OCI-M1 (cell line): ENCODE data around the gene HBE1.
"Not testable (repeated sequence)": the region's sequence is repeated elsewhere in the genome, so short reads cannot be mapped to it uniquely, and the experiment has no call there.

ENCODE experiments used
- DNase-seq: peaks from one replicate; lab custom pipeline; 2025; lab: John Stamatoyannopoulos, UW

The HBE1 gene

DNA sequence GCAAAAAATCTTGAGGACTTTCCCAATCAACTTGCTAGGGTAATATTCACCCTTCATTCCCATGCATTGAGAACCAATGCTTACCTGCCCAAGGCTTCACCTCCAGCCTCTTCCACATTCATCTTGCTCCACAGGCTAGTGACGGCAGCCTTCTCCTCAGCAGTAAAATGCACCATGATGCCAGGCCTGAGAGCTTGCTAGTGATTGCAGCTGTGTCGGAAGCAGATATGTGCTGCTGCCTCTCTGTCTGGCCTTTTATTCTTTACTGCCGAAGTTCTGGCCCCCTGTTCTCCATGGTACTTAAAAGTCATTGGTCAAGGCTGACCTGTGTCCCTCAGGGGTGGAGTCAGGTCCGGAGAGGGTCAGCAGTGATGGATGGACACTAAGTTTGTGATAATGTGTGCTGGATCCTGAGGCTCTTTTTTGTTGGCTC is at the start of gene HBE1:
HBE1 (minus strand) TSS at position 231 of the 433 bp plus-strand sequence; CDS start at position 176, 55 bp downstream.
- no peak for DNase-seq

DNA sequence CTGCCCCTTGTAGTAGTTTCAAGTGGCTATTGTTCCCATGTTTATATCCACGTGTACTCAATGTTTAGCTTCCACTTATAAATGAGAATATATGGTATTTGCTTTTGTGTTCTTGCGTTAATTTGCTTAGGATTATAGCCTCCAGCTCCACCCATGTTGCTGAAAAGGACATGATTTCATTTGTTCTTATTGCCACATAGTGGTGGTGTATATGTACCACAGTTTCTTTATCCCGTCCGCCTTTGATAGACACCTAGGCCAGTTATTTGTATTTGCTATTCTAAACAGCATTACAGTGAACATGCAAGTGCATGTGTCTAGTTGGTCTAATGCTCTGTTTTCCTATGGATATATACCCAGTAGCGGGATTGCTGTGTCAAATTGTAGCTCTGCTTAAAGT is 47.5 kb upstream of the HBE1 start:
- peak; percentile 16 for DNase-seq

DNA sequence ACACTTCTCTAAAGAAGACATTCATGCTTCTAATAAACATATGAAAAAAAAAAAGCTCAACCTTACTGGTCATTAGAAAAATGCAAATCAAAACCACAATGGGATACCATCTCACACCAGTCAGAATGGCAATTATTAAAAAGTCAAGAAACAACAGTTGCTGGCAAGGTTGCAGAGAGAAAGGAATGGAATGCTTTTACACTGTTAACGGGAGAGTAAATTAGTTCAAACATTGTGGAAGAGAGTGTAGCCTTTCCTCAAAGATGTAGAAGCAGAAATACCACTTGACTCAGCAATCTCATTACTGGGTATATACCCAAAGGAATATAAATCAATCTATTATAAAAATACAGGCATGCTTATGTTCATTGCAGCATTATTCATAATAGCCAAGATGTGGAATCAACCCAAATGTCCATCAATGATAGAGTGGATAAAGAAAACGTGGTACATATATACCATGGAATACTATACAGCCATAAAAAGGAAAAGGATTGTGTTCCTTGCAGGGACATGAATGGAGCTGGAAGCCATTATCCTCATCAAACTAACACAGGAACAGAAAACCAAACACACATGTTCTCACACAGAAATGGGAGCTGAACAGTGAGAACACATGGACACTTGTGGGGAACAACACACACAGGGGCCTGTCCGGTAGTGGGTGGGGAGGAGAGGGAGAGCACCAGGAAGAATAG is 43.7 kb upstream of the HBE1 start:
- DNase-seq = not testable (repeated sequence)

DNA sequence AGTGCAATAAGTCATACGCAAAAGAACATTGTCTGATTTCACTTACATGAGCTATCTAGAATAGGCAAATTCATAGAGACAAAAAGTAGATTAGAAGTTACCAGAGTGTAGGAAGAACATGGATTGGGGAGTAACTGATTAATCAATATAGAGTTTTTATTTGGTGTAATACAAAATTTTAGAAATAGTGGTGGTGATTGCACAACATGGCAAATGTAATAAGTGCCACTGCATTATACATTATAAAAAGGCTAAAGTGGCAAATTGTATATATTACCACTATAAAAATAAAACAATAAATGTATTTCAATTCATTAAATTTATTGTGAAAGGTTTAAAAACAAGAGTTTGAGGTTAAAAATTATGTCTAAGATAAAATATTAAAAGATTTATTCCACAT is 40.7 kb upstream of the HBE1 start:
- no peak for DNase-seq

DNA sequence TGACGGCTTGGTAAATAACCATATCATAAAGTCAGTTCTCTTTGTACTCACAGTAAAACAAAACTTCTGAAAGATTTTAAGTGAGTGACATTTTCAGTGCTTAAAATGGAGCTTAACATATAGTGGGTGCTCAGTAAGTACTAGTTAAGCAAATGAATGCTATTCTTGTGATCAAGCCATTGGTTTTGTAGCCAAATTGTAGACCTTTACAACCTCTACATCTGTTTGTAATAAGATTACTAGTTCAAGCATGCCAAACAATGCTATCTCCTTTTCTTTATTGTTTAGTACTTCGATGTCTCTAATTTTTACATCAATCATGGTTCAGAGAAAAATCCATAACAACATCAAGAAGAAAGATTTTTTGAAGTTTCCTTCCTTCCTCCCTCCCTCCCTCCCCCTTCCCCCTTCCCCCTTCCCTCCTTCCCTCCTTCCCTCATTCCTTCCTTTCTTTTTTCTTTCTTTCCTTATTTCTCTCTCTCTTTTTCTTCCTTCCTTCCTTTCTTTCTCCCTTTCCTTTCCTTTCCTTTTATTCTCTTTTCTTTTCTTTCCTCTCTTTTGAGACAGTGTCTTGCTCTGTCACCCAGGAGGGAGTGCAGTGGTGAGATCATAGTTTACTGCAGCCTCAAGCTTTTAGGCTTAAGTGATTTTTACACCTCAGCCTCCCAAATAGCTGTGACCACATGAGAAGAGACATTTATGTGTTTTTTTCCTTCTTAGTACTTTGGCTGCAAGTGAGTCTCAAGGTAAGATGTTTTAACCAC is 37.7 kb upstream of the HBE1 start:
- no peak for DNase-seq

DNA sequence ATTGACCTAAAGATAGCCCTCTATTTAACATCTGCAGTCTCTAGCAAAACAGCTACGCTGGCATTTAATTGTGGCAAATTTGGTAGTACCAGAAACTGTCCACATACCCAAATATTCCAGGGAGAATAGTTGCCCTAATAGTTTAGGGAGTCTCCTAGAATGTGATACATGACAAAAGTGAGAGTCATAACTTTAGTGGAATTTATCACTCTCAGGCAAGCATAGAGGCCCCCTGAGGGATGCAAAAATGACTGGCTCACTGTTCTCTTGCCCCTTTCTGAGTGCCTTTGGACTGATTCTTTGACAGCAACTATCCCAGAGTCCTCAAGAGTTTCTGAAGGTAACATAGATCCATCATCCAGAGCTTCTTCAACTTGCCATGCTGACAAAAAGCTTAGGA is 34.3 kb upstream of the HBE1 start:
- no peak for DNase-seq

DNA sequence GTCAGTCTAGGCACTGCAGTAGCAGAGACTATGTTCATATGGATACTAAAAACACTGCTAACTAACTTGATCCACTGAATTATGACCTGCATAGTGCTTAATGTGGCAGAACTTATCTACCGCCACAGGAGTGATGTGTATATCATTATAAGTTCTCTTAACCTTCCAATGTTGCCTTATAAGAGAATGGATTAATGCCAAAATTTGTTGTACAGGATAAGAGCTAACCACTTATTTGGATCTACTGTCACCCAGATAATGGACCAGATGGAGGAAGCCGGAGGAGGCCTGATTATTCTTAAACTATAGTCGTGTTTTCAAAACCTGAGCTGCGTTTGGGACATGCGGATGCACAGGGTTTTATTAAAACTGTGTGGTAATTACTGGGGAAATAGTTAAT is 33.9 kb upstream of the HBE1 start:
- DNase-seq = peak; percentile 25

DNA sequence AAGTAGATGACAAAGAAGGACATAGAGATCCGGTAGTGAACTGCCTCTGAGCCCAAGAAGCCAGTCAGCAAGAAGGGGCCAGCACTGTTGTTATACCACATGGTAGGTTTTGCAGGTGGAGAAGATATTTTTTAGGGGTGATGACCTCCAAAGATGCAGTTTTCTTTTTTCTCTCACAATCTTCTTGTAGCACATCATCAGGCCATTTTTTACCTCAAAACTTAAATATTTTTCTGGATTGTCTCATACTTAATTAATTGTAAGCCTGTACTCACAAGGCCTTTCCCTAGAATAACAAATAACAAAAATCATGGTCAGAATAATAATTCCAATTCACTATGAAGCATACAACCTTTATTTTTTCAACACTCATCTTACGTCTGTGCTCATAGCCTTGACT is 32.1 kb upstream of the HBE1 start, which contains the start of gene OR51B4:
OR51B4 (minus strand) TSS at position 101 of the 400 bp plus-strand sequence; CDS start at position 101, 0 bp downstream.
- DNase-seq = no peak

DNA sequence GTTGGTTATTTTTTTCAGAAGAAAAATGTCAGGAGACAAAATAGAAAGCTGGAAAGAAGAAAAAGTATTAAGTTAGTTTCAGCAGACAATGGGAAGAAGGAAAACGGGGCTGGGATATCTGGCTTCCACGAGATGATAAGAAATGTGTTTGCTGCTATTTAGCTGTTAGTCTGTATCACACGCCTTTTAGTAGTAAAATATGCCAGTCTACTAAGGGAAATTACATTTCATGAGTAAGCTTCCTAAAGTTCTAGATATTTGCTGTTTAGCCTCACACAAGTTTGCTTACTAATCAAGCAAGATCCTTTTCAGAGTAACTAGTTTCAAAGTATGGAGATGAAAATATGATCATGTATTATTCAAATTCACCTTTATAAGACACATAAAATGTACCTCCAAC is 30.5 kb upstream of the HBE1 start:
- DNase-seq = no peak

DNA sequence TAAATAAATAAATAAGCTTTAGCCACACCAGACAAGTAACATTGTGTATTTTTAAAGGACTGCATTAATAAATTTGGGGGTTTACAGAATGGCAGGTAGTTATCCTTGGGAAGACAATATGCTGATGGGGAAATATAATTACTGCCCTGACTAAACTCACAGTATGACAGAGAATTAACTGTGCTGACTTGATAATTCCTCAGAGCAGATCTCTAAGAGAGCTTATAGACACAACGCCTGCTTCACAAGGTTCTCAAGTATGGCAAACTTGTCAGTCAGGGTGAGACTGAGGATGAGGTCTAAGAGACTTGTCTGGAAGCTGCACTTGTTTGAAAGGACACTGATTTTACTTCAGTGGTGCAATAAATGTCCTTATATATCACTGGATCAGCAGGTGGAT is 28.7 kb upstream of the HBE1 start:
- DNase-seq = no peak

DNA sequence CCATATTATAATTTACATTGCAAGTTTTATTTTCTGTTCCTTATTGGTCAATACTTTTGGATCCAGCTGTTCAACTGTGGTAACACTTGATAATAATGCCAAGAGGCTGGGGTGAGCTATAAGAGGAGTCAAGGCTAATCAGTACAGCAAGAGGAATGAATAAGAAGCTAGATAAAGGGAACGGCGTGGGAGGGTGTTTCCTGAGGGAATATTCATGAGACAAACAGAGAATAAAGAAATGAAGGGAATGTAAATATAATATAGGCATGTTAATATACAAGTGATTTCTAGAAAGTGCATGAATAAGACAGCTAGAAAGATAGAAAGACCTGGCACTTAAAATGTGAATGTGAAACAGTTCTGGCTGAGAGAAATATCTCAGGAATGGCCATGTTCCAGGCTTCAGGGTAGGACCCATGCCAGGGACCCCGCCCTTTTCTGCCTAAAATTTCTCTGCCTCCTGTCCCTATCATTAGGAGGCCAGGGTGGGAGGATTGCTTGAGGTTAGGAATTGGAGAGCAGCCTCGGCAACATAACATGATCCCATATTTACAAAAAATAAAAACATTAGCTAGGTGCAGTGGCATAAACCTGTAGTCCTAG is 28.1 kb upstream of the HBE1 start:
- DNase-seq = peak; percentile 46

DNA sequence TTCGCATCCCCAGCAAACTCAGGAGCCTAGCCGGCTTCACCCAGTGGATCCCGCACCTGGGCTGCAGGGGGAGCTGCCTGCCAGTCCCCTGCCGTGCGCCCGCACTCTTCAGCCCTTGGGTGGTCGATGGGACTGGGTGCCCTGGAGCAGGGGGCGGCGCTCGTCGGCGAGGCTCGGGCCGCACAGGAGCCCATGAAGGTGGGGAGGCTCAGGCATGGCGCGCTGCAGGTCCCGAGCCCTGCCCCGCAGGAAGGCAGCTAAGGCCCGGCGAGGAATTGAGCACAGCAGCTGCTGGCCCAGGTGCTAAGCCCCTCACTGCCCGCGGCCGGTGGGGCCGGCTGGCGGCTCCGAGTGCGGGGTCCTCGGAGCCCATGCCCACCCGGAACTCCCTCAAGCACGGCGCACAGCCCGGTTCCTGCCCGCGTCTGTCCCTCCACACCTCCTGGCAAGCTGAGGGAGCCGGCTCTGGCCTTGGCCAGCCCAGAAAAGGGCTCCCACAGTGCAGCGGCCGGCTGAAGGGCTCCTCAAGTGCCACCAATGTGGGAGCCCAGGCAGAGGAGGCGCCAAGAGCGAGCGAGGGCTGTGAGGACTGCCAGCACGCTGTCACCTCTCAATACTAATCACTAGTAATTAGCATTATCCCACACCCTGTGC is 24.7 kb upstream of the HBE1 start:
- not testable (repeated sequence) for DNase-seq

DNA sequence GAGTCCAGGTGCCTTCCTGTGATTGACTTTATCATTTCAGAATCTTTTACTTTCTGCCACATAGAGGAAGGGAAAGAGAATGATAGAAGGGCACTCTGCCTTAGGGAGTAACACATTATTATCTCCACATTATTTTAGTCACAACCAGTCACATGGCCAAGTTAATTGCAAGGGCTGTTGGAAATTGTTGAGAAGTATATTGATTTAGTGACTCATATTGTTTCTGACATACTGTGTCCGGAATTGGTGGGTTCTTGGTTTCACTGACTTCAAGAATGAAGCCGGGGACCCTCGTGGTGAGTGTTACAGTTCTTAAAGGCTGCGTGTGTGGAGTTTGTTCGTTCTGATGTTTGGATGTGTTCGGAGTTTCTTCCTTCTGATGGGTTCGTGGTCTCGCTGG is 23.3 kb upstream of the HBE1 start:
- no peak for DNase-seq

DNA sequence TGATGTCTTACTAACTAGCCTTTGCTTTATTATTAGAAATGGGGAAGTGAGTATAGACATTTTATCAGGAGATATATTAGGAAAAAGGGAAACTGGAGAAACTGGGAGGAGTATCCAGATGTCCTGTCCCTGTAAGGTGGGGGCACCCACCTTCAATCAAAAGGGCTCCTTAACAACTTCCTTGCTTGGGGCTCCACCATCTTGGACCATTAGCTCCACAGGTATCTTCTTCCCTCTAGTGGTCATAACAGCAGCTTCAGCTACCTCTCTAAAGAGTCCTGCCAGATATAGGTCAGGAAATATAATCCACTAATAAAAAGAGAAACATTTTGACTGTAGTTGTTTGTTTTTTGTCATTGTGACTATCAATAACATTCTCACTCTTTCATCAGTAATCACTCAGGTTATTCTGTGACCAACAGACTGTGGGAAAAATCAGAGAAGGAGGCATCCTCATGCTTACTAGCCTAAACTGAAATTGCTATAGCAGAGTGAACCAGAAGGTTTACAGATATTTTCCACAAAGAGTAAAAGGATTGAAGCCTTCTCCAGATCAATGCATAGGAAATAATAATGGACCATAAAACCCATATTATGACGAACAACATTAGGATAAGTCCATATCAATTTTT is 21.6 kb upstream of the HBE1 start:
- peak; percentile 89 for DNase-seq

DNA sequence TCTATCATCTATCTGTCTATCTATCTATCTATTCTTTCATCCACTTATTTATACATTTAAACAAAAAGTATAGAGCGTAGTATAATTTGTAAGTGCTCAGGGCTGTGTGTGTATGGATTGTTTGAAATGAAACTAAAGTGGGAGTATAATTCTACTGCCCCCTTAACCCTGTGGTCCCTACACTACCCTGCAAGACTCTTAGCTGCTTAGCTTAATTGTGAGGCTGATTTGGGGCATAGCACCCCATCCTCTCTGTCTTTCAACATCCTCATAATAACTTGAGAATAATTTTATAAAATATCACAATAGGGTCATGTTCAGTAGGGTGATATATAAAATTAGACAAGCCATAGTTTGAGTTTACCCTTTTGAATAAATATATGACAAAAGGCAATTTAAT is 20.4 kb upstream of the HBE1 start:
- peak; percentile 35 for DNase-seq

DNA sequence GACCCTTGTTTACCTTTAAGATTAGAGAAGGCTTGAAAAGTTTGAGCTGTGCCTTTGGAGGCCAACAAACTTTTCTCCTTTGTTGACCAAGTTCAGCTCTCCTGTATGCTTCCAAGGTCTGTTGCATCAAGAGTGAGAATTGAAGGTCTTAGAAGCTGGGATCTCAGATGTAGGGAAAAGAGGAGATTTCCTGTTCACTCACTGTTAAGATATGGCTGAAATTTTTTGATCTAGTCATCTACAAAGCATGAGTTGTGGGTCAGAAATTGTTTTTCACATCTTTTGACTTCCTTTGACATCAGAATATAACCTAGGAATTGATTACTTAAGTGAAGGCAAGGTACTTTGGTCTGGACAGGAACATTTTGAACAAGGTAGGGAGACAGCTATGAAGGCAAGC is 20.0 kb upstream of the HBE1 start:
- DNase-seq = no peak

DNA sequence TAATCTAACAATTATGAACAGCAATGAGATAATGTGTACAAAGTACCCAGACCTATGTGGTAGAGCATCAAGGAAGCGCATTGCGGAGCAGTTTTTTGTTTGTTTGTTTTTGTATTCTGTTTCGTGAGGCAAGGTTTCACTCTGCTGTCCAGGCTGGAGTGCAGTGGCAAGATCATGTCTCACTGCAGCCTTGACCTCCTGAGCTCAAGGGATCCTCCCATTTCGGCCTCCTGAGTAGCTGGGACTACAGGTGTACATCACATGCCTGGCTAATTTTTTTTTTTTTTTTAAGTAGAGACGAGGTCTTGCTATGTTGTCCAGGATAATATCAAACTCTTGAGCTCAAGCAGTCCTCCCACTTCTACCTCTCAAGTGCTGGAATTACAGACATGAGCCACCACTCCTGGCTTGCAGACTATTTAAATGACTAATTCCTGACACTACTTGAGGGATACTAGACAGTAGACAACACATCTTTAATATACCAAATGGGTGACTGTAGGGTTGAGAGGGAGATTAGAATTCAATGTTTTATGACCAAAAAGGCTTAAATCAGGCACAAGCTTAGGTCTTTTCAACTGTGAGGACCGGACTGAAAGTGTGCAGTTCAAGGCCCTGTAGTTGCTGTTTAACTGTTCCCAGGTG is 19.3 kb upstream of the HBE1 start:
- DNase-seq = peak; percentile 61

DNA sequence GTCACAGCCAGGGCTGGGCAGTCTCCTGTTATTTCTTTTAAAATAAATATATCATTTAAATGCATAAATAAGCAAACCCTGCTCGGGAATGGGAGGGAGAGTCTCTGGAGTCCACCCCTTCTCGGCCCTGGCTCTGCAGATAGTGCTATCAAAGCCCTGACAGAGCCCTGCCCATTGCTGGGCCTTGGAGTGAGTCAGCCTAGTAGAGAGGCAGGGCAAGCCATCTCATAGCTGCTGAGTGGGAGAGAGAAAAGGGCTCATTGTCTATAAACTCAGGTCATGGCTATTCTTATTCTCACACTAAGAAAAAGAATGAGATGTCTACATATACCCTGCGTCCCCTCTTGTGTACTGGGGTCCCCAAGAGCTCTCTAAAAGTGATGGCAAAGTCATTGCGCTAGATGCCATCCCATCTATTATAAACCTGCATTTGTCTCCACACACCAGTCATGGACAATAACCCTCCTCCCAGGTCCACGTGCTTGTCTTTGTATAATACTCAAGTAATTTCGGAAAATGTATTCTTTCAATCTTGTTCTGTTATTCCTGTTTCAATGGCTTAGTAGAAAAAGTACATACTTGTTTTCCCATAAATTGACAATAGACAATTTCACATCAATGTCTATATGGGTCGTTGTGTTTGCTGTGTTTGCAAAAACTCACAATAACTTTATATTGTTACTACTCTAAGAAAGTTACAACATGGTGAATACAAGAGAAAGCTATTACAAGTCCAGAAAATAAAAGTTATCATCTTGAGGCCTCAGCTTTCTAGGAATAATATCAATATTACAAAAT is 18.6 kb upstream of the HBE1 start:
- DNase-seq = peak; percentile 93

DNA sequence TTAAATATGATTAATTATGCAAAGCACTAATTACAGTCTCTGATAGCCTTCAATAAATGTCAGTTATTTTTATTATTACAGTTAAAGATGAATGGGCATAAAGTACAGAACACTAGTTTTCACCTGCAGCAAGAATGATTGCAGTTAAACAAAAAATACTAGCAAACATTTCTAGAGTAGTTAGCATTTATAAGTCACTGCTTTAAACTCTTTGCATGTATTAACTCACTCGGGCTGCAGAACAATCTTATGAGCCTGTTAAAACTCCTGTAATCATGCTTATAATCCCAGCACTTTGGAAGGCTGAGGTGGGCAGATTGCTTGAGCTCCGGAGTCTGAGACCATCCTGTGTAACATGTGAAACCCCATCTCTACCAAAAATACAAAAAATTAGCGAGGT is 17.2 kb upstream of the HBE1 start:
- DNase-seq = no peak

DNA sequence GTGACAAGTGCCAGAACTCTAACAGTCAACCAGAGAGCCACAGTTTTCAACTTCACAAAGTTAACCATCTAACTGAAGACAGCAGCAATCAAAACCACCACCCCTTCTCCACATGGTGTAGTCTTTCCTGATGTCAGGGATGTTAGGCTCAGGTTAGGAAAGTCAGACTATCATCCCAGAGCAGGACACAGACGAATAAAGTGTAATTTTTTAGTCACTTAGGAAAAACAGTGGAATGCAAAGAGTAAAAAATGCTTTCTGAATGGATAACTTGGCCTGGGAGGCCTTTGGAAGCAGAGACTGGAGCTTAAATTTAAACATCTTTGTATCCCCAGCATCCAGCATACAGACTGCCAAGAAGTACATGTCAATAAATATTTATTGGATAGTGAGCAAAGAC is 16.6 kb upstream of the HBE1 start:
- DNase-seq = peak; percentile 23
